ENCODE measurements around the gene USP22.

- TF ChIP-seq CTCF (IDR thresholded peaks at IDR 0.05): no peak
- TF ChIP-seq POLR2A (IDR thresholded peaks at IDR 0.05): no peak
These were observed 43.7 kb downstream of the USP22 start for GRCh38 chr17:20999044-20999573.

All from testis (tissue), 2 donors.